H1 (cell line): ENCODE data around the gene DOCK3. TPM values are rescaled to one million over a fixed set of nuclear protein-coding genes. Genes with fewer than 3 reads are reported as not detected.

ENCODE experiments used
- KDM5A ChIP-seq: fragments of 200-600 bp; IDR thresholded peaks from 2 replicates; pipeline ENCODE4 v1.7.1; 2012; ENCODE audit warnings: mild to moderate bottlenecking, low read length, inconsistent platforms, mixed read lengths
- POLR2AphosphoS5 ChIP-seq: IDR thresholded peaks from 2 replicates; pipeline ENCODE4 v1.6.1; 2011; ENCODE audit warnings: low read depth, low read length
- RBBP5 ChIP-seq: IDR thresholded peaks from 2 replicates; pipeline ENCODE4 v1.7.1; 2012; ENCODE audit warnings: low read depth, mild to moderate bottlenecking, inconsistent platforms, low read length, moderate library complexity, borderline replicate concordance
- RNF2 ChIP-seq: fragments of 200-900, 300-1000 bp; sonication (generic); IDR thresholded peaks from 2 replicates; pipeline ENCODE4 v1.7.1; 2016; ENCODE audit warnings: borderline replicate concordance, low read depth, mild to moderate bottlenecking, antibody characterized with exemption, low read length; ENCODE audit not compliant: poor library complexity, severe bottlenecking; ENCODE audit errors: missing control alignments
- TEAD4 ChIP-seq: IDR thresholded peaks from 2 replicates; pipeline ENCODE4 v1.6.1; 2012; ENCODE audit warnings: low read depth, low read length, inconsistent platforms, mixed read lengths
- USF2 ChIP-seq: IDR thresholded peaks from 2 replicates; pipeline ENCODE4 v1.6.1; 2011; ENCODE audit warnings: low read length, improper control_type of control experiment
- polyA plus RNA-seq, 7 experiments: library from polyadenylated mRNA; depleted of rRNA in 3 of 7; stranded (reverse) in 5 of 7; unstranded in 2 of 7; fragments of >200 nt in 5 of 7; fragments of 200-250 nt in 2 of 7; gene quantifications; 1 replicate in 5 of 7; 2 replicates in 1 of 7; 4 replicates in 1 of 7; pipeline versions ENCODE4 v1.2.1 to v1.2.3, GENCODE V29; 2011 to 2013; ENCODE audit warnings: missing spikeins in 2 of 7, mixed read lengths in 2 of 7
- total RNA-seq: library from RNA; stranded (reverse); fragmentation: NEBNext Ultra II Directional; extraction: Animal tissue kit (Norgen Biotek cat#: 25700); gene quantifications from 2 replicates; pipeline ENCODE4 v1.2.1, GENCODE V29; 2021
- TF ChIP-seq, protein P1 (sequence below): fragments of 300-600 bp; sonication (generic); IDR thresholded peaks from 2 replicates; pipeline ENCODE4 v1.7.1; 2012; ENCODE audit warnings: low read length, moderate library complexity, mild to moderate bottlenecking, inconsistent platforms; ENCODE audit not compliant: insufficient replicate concordance

Gene DOCK3
- total and polyA plus RNA-seq, 2 of the 8 experiments (the other 6 are each of a cell fraction or from before 2014, with no cell fraction given), result 2.7 to 5.0 TPM

DNA sequence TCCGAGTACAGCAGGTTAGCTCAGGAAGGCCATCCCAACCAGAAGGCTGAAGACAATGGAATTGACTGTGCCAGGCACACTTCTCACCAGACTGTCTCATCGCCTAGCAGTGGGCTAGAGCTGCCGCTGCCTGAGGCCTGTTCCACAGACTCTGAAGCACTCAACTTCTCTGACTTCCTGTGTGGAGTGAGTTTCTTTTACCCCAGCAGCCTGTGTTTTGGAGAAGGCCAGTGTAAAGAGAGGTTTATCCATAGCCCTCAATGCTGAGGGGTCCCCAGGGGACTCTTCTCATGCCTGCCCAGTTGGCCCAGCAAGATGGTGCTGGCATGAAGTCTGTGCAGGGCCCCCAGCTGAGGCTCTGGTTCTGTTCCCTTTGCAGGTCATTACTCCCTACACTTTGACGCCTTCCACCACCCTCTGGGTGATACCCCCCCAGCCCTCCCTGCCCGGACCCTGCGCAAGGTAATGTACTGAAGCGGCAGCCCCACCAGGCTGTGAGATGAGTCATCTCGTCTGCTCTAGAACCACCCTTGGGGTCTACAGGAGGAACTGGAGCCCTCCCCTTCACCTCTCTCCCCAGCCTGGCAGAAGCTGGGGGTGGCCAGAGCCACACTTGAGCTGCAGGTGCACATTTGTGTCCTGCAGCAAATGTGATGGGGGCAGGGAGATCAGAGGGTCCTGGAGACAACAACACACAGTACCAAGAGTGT is 705.2 kb downstream of the DOCK3 start (continued):
- TF ChIP-seq, protein P1, sequence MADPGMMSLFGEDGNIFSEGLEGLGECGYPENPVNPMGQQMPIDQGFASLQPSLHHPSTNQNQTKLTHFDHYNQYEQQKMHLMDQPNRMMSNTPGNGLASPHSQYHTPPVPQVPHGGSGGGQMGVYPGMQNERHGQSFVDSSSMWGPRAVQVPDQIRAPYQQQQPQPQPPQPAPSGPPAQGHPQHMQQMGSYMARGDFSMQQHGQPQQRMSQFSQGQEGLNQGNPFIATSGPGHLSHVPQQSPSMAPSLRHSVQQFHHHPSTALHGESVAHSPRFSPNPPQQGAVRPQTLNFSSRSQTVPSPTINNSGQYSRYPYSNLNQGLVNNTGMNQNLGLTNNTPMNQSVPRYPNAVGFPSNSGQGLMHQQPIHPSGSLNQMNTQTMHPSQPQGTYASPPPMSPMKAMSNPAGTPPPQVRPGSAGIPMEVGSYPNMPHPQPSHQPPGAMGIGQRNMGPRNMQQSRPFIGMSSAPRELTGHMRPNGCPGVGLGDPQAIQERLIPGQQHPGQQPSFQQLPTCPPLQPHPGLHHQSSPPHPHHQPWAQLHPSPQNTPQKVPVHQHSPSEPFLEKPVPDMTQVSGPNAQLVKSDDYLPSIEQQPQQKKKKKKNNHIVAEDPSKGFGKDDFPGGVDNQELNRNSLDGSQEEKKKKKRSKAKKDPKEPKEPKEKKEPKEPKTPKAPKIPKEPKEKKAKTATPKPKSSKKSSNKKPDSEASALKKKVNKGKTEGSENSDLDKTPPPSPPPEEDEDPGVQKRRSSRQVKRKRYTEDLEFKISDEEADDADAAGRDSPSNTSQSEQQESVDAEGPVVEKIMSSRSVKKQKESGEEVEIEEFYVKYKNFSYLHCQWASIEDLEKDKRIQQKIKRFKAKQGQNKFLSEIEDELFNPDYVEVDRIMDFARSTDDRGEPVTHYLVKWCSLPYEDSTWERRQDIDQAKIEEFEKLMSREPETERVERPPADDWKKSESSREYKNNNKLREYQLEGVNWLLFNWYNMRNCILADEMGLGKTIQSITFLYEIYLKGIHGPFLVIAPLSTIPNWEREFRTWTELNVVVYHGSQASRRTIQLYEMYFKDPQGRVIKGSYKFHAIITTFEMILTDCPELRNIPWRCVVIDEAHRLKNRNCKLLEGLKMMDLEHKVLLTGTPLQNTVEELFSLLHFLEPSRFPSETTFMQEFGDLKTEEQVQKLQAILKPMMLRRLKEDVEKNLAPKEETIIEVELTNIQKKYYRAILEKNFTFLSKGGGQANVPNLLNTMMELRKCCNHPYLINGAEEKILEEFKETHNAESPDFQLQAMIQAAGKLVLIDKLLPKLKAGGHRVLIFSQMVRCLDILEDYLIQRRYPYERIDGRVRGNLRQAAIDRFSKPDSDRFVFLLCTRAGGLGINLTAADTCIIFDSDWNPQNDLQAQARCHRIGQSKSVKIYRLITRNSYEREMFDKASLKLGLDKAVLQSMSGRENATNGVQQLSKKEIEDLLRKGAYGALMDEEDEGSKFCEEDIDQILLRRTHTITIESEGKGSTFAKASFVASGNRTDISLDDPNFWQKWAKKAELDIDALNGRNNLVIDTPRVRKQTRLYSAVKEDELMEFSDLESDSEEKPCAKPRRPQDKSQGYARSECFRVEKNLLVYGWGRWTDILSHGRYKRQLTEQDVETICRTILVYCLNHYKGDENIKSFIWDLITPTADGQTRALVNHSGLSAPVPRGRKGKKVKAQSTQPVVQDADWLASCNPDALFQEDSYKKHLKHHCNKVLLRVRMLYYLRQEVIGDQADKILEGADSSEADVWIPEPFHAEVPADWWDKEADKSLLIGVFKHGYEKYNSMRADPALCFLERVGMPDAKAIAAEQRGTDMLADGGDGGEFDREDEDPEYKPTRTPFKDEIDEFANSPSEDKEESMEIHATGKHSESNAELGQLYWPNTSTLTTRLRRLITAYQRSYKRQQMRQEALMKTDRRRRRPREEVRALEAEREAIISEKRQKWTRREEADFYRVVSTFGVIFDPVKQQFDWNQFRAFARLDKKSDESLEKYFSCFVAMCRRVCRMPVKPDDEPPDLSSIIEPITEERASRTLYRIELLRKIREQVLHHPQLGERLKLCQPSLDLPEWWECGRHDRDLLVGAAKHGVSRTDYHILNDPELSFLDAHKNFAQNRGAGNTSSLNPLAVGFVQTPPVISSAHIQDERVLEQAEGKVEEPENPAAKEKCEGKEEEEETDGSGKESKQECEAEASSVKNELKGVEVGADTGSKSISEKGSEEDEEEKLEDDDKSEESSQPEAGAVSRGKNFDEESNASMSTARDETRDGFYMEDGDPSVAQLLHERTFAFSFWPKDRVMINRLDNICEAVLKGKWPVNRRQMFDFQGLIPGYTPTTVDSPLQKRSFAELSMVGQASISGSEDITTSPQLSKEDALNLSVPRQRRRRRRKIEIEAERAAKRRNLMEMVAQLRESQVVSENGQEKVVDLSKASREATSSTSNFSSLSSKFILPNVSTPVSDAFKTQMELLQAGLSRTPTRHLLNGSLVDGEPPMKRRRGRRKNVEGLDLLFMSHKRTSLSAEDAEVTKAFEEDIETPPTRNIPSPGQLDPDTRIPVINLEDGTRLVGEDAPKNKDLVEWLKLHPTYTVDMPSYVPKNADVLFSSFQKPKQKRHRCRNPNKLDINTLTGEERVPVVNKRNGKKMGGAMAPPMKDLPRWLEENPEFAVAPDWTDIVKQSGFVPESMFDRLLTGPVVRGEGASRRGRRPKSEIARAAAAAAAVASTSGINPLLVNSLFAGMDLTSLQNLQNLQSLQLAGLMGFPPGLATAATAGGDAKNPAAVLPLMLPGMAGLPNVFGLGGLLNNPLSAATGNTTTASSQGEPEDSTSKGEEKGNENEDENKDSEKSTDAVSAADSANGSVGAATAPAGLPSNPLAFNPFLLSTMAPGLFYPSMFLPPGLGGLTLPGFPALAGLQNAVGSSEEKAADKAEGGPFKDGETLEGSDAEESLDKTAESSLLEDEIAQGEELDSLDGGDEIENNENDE, result no peak
- TF ChIP-seq RNF2, result no peak
- TF ChIP-seq USF2, result no peak
- TF ChIP-seq TEAD4, result no peak
- TF ChIP-seq KDM5A, result no peak
- no peak for TF ChIP-seq POLR2AphosphoS5
- no peak for TF ChIP-seq RBBP5
